ENCODE results near the gene ENPP3. TPM values are rescaled to one million over a fixed set of nuclear protein-coding genes. Genes with fewer than 3 reads are reported as not detected.

ENPP3 gene
- total RNA-seq, 1 experiment from 2014 or later, result 0.15 TPM

GRCh38 chr6:131762984-131763383, 125.9 kb downstream of the ENPP3 start:
- no peak overlapping the region for H3K27ac ChIP-seq (ENCODE audit: insufficient read length, low read depth, low read length)
- no peak overlapping the region for H2BK20ac ChIP-seq (ENCODE audit: low read depth, low read length, poor library complexity, severe bottlenecking)

More at GRCh38 chr6:131762984-131763383, 125.9 kb downstream of the ENPP3 start:
- H3K4me2 ChIP-seq (ENCODE audit: insufficient read depth, insufficient read length, low read length), result no peak overlapping the region
- H3K4ac ChIP-seq (ENCODE audit: low read depth, low read length), result no peak overlapping the region
- no peaks in the 10 kb centered on the region for H3K9me3 ChIP-seq (ENCODE audit: control insufficient read depth, low read depth, low read length)
- TF ChIP-seq CTCF (conservative IDR thresholded peaks at IDR 0.05), result no peak
- H3K23ac ChIP-seq (ENCODE audit: insufficient read length, low read depth, low read length), result no peak overlapping the region
- no peaks in the 10 kb centered on the region for H3K4me1 ChIP-seq (ENCODE audit: insufficient read depth, low read length)
- DNase-seq, result no peak
- H3K27me3 ChIP-seq (ENCODE audit: insufficient read depth, low read length), result no peaks in the 10 kb centered on the region
- no peaks in the 10 kb centered on the region for H4K20me1 ChIP-seq (ENCODE audit: control insufficient read depth, insufficient read depth, insufficient read length)
- no peaks in the 10 kb centered on the region for H3K79me2 ChIP-seq (ENCODE audit: insufficient read depth, low read length)
- no peak overlapping the region for H2BK5ac ChIP-seq (ENCODE audit: insufficient read length, low read length)
- no peak overlapping the region for H4K5ac ChIP-seq (ENCODE audit: insufficient read length, low read depth, low read length)
- H3K14ac ChIP-seq (ENCODE audit: insufficient read depth, low read length), result no peak overlapping the region
- H4K91ac ChIP-seq (ENCODE audit: insufficient read length, low read depth, low read length), result no peak overlapping the region
- no peak overlapping the region for H2AFZ ChIP-seq (ENCODE audit: low read length)
- H4K8ac ChIP-seq (replicated peaks; ENCODE audit: insufficient read length, low read depth, low read length), result no peak overlapping the region
- no peak overlapping the region for H3K9ac ChIP-seq (ENCODE audit: extremely low read depth, insufficient read length, low read length)
- H2BK120ac ChIP-seq (ENCODE audit: low read depth, low read length, poor library complexity, severe bottlenecking), result no peak overlapping the region
- no peak overlapping the region for H3K4me3 Mint-ChIP-seq
- H2BK12ac ChIP-seq (ENCODE audit: insufficient read length, low read depth, low read length), result no peak overlapping the region
- no peak overlapping the region for H2AK5ac ChIP-seq (ENCODE audit: insufficient read length, low read length)
- H3T11ph ChIP-seq (ENCODE audit: low read length), result no peak overlapping the region
- WGBS (ENCODE audit: extremely low coverage, insufficient read length, low lambda C conversion rate), result no CpG with 5 or more reads among the region's 2 CpGs
- no peaks in the 10 kb centered on the region for H3K79me1 ChIP-seq (ENCODE audit: insufficient read depth, low read depth, low read length, poor library complexity, severe bottlenecking)
- H2BK15ac ChIP-seq (ENCODE audit: low read depth, low read length), result no peak overlapping the region
- H3K27ac Mint-ChIP-seq, result no peak overlapping the region
- H3K9me3 Mint-ChIP-seq, result no peaks in the 10 kb centered on the region
- no peak overlapping the region for H3K56ac ChIP-seq (ENCODE audit: insufficient read length, low read depth, low read length)
- no peak overlapping the region for H3K18ac ChIP-seq (ENCODE audit: insufficient read length, low read depth, low read length)
- H3K36me3 Mint-ChIP-seq (ENCODE audit: insufficient read depth in 1 of 3, low read depth in 3 of 3), result no peaks in the 10 kb centered on the region
- peaks cover 13% of the 10 kb centered on the region for H3K27me3 Mint-ChIP-seq (ENCODE audit: low read depth)
- H3K23me2 ChIP-seq (ENCODE audit: insufficient read length, low read depth, low read length, poor library complexity, severe bottlenecking), result no peaks in the 10 kb centered on the region
- H3K4me1 Mint-ChIP-seq, result no peaks in the 10 kb centered on the region

All from H9 (cell line).